Nephron progenitor cell (in vitro differentiated cells): ENCODE data around the gene PTPRJ.

Experiments used
- DNase-seq: peaks from one replicate; pipeline ENCODE4 v3.0.0; 2021
- H3K27ac Mint-ChIP-seq: 2 replicates; pipeline ENCODE4 v1.8.0; 2021; ENCODE audit warnings: mild to moderate bottlenecking, moderate library complexity, mixed read lengths
- H3K27me3 Mint-ChIP-seq: 2 replicates; pipeline ENCODE4 v1.8.0; 2021; ENCODE audit warnings: mild to moderate bottlenecking, low read depth, mixed read lengths; ENCODE audit not compliant: poor library complexity
- H3K36me3 Mint-ChIP-seq: 2 replicates; pipeline ENCODE4 v1.8.0; 2021; ENCODE audit warnings: low read depth, mixed read lengths
- H3K4me1 Mint-ChIP-seq: 2 replicates; pipeline ENCODE4 v1.8.0; 2021; ENCODE audit warnings: mixed read lengths
- H3K4me3 Mint-ChIP-seq: 2 replicates; pipeline ENCODE4 v1.8.0; 2021; ENCODE audit warnings: mild to moderate bottlenecking, moderate library complexity, mixed read lengths
- H3K9me3 Mint-ChIP-seq: 2 replicates; pipeline ENCODE4 v1.8.0; 2021; ENCODE audit warnings: mild to moderate bottlenecking, moderate library complexity, mixed read lengths
- CTCF ChIP-seq: fragments of 200-600 bp; sonication (generic); IDR thresholded peaks from 2 replicates; pipeline ENCODE4 v1.5.0; 2021; ENCODE audit warnings: antibody characterized with exemption

PTPRJ gene

GRCh38 chr11:47986742-47987141 lies 6.4 kb downstream of the PTPRJ start:
- peaks cover 60% of the 10 kb centered on the region for H3K4me1 Mint-ChIP-seq
- H3K36me3 Mint-ChIP-seq: no peaks in the 10 kb centered on the region
- H3K27ac Mint-ChIP-seq: no peak overlapping the region
- H3K4me3 Mint-ChIP-seq: no peak overlapping the region
- peaks cover 3% of the 10 kb centered on the region for H3K27me3 Mint-ChIP-seq
- H3K9me3 Mint-ChIP-seq: no peaks in the 10 kb centered on the region
- no peak for TF ChIP-seq CTCF
- DNase-seq: no peak

- TF ChIP-seq CTCF: no peak
- Mint-ChIP-seq H3K9me3 (no peaks in the 10 kb centered on the region), H3K36me3 (no peaks in the 10 kb centered on the region), H3K4me1 (peaks cover 55% of the 10 kb centered on the region), H3K27ac (peak overlapping the region; percentile 51), H3K4me3 (no peak overlapping the region), H3K27me3 (peaks cover 3% of the 10 kb centered on the region)
- DNase-seq: no peak
Observed at GRCh38 chr11:47987310-47987709, 7.0 kb downstream of the PTPRJ start.

- peak overlapping the region; percentile 51 for H3K27ac Mint-ChIP-seq
- no peak for TF ChIP-seq CTCF
- no peaks in the 10 kb centered on the region for H3K9me3 Mint-ChIP-seq
- no peak overlapping the region for H3K4me3 Mint-ChIP-seq
- DNase-seq: no peak
- H3K27me3 Mint-ChIP-seq: peaks cover 3% of the 10 kb centered on the region
- peaks cover 51% of the 10 kb centered on the region for H3K4me1 Mint-ChIP-seq
- H3K36me3 Mint-ChIP-seq: no peaks in the 10 kb centered on the region
Observed at GRCh38 chr11:47987781-47988180, 7.4 kb downstream of the PTPRJ start.

- Mint-ChIP-seq H3K4me1 (peaks cover 35% of the 10 kb centered on the region), H3K36me3 (no peaks in the 10 kb centered on the region), H3K27ac (no peak overlapping the region), H3K4me3 (no peak overlapping the region), H3K27me3 (no peaks in the 10 kb centered on the region), H3K9me3 (no peaks in the 10 kb centered on the region)
- TF ChIP-seq CTCF: no peak
- no peak for DNase-seq
Observed at GRCh38 chr11:47989779-47990178, 9.4 kb downstream of the PTPRJ start.

- Mint-ChIP-seq H3K36me3 (no peaks in the 10 kb centered on the region), H3K9me3 (no peaks in the 10 kb centered on the region), H3K4me1 (peaks cover 37% of the 10 kb centered on the region), H3K27me3 (no peaks in the 10 kb centered on the region), H3K4me3 (no peak overlapping the region), H3K27ac (peak overlapping the region; percentile 78)
- no peak for DNase-seq
- no peak for TF ChIP-seq CTCF
Observed at GRCh38 chr11:47991266-47991830, 11.0 kb downstream of the PTPRJ start.

GRCh38 chr11:47991894-47992293 lies 11.5 kb downstream of the PTPRJ start:
- Mint-ChIP-seq H3K9me3 (no peaks in the 10 kb centered on the region), H3K4me3 (no peak overlapping the region), H3K4me1 (peaks cover 36% of the 10 kb centered on the region), H3K27me3 (no peaks in the 10 kb centered on the region), H3K27ac (no peak overlapping the region), H3K36me3 (no peaks in the 10 kb centered on the region)
- DNase-seq: no peak
- no peak for TF ChIP-seq CTCF
